ENCODE results near the gene PEMT. TPM values are rescaled to one million over a fixed set of nuclear protein-coding genes. Genes with fewer than 3 reads are reported as not detected.

The PEMT gene
- total RNA-seq, 1 experiment from 2014 or later, result 25.6 TPM

- H3K27me3 Mint-ChIP-seq (ENCODE audit: unreplicated experiment), result no peaks in the 10 kb centered on the region
- BruUV-seq (replicated peaks), result no TSS peak
- no peak for DNase-seq
- CTCF ChIA-PET, result no interaction called here
- peak overlapping the region; percentile 84 for H3K4me3 Mint-ChIP-seq (ENCODE audit: low read depth, unreplicated experiment)
- no peaks in the 10 kb centered on the region for H3K9me3 Mint-ChIP-seq (ENCODE audit: low read depth, unreplicated experiment)
- intact Hi-C loops (cut with micrococcal nuclease; ENCODE audit: unreplicated experiment), result no loop called here
- H3K36me3 Mint-ChIP-seq (ENCODE audit: insufficient read depth, unreplicated experiment), result peaks cover 23% of the 10 kb centered on the region
- H3K4me1 Mint-ChIP-seq (ENCODE audit: low read depth, unreplicated experiment), result peaks cover 16% of the 10 kb centered on the region
- H3K27ac Mint-ChIP-seq (ENCODE audit: unreplicated experiment), result peak overlapping the region; percentile 87
- TF ChIP-seq CTCF (IDR thresholded peaks at IDR 0.05; ENCODE audit: unreplicated experiment), result no peak
These were observed 589 bp downstream of the PEMT start for GRCh38 chr17:17590883-17591354.

GRCh38 chr17:17590141-17590751, 1.3 kb downstream of the PEMT start:
- CTCF ChIA-PET, result no interaction called here
- H3K27ac Mint-ChIP-seq (ENCODE audit: unreplicated experiment), result peak overlapping the region; percentile 87
- TSS peak; percentile 32 for BruUV-seq (replicated peaks)
- H3K4me3 Mint-ChIP-seq (ENCODE audit: low read depth, unreplicated experiment), result peak overlapping the region; percentile 84
- no peak for TF ChIP-seq CTCF (IDR thresholded peaks at IDR 0.05; ENCODE audit: unreplicated experiment)
- intact Hi-C loops (cut with micrococcal nuclease; ENCODE audit: unreplicated experiment), result no loop called here
- H3K4me1 Mint-ChIP-seq (ENCODE audit: low read depth, unreplicated experiment), result peaks cover 16% of the 10 kb centered on the region
- H3K36me3 Mint-ChIP-seq (ENCODE audit: insufficient read depth, unreplicated experiment), result peaks cover 23% of the 10 kb centered on the region
- no peak for DNase-seq
- no peaks in the 10 kb centered on the region for H3K9me3 Mint-ChIP-seq (ENCODE audit: low read depth, unreplicated experiment)
- no peaks in the 10 kb centered on the region for H3K27me3 Mint-ChIP-seq (ENCODE audit: unreplicated experiment)

- Mint-ChIP-seq H3K4me3 (ENCODE audit: low read depth, unreplicated experiment) (no peak overlapping the region), H3K27me3 (ENCODE audit: unreplicated experiment) (no peaks in the 10 kb centered on the region), H3K4me1 (ENCODE audit: low read depth, unreplicated experiment) (peaks cover 16% of the 10 kb centered on the region), H3K9me3 (ENCODE audit: low read depth, unreplicated experiment) (no peaks in the 10 kb centered on the region), H3K36me3 (ENCODE audit: insufficient read depth, unreplicated experiment) (peaks cover 23% of the 10 kb centered on the region), H3K27ac (ENCODE audit: unreplicated experiment) (no peak overlapping the region)
- no peak for TF ChIP-seq CTCF (IDR thresholded peaks at IDR 0.05; ENCODE audit: unreplicated experiment)
- BruUV-seq (replicated peaks), result no TSS peak
- DNase-seq, result no peak
- intact Hi-C loops (cut with micrococcal nuclease; ENCODE audit: unreplicated experiment), result no loop called here
- CTCF ChIA-PET, result no interaction called here
These were observed 3.7 kb downstream of the PEMT start for GRCh38 chr17:17587614-17588337.

GRCh38 chr17:17582372-17582771, 9.1 kb downstream of the PEMT start:
- DNase-seq, result no peak
- intact Hi-C loops (cut with micrococcal nuclease; ENCODE audit: unreplicated experiment), result no loop called here
- H3K4me1 Mint-ChIP-seq (ENCODE audit: low read depth, unreplicated experiment), result peaks cover 11% of the 10 kb centered on the region
- no peaks in the 10 kb centered on the region for H3K36me3 Mint-ChIP-seq (ENCODE audit: insufficient read depth, unreplicated experiment)
- BruUV-seq (replicated peaks), result no TSS peak
- H3K4me3 Mint-ChIP-seq (ENCODE audit: low read depth, unreplicated experiment), result no peak overlapping the region
- H3K27me3 Mint-ChIP-seq (ENCODE audit: unreplicated experiment), result no peaks in the 10 kb centered on the region
- CTCF ChIA-PET, result interaction anchor here (0.5 kb wide), 1 partner anchor 16 kb away, joined by 5 read pairs; no protein-coding TSS in a partner anchor
- no peaks in the 10 kb centered on the region for H3K9me3 Mint-ChIP-seq (ENCODE audit: low read depth, unreplicated experiment)
- H3K27ac Mint-ChIP-seq (ENCODE audit: unreplicated experiment), result no peak overlapping the region
- no peak for TF ChIP-seq CTCF (IDR thresholded peaks at IDR 0.05; ENCODE audit: unreplicated experiment)

Measured in Calu3 (cell line).